ENCODE measurements around the gene MRPL51. TPM values are rescaled to one million over a fixed set of nuclear protein-coding genes. Genes with fewer than 3 reads are reported as not detected.

MRPL51 gene
- total RNA-seq, 1 donor from 2014 or later, result 202 TPM

DNA sequence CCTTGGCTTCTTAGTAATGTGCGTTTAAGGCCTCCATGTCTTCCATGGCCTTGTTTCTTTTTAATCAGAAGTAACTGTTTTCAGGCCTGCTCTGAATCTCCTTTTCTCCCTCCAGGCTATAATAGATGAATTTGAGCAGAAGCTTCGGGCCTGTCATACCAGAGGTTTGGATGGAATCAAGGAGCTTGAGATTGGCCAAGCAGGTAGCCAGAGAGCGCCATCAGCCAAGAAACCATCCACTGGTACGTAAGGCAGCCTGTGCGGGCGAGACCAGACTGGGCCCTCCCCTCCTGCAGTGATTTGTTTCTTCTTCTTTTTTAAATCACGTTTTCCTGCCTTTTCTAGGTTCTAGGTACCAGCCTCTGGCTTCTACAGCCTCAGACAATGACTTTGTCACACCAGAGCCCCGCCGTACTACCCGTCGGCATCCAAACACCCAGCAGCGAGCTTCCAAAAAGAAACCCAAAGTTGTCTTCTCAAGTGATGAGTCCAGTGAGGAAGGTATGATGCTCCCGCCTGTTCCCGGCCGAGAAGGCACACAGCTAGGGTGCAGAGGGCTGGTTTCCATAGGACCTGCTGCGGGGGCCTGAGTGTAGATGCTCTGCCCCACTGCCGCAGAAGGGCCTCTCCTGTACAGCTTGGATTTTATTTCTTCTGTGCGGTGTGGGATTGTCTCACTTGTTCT, 37.7 kb upstream of the MRPL51 start:
- H3K4me3 Mint-ChIP-seq (ENCODE audit: unreplicated experiment), result no peak overlapping the region
- Histone ChIP-seq H3K9me3 (ENCODE audit: insufficient read depth, low read depth, low read length) (no peaks in the 10 kb centered on the region), H3K27ac (ENCODE audit: low read depth, low read length) (no peak overlapping the region), H4K20me1 (ENCODE audit: insufficient read depth, low read length) (peaks cover 12% of the 10 kb centered on the region), H3K36me3 (ENCODE audit: insufficient read depth, low read length) (peaks cover 48% of the 10 kb centered on the region), H3K4me1 (ENCODE audit: insufficient read depth, low read length) (peaks cover 25% of the 10 kb centered on the region), H3K9ac (ENCODE audit: low read length) (no peak overlapping the region), H3K4me2 (ENCODE audit: low read length) (no peak overlapping the region), H3K79me2 (ENCODE audit: insufficient read depth, low read length) (peaks cover 14% of the 10 kb centered on the region), H2AFZ (ENCODE audit: low read depth, low read length) (no peak overlapping the region), H3K4me3 (ENCODE audit: insufficient read depth, low read depth, low read length) (no peak overlapping the region), H3K27me3 (ENCODE audit: insufficient read depth, low read length) (no peaks in the 10 kb centered on the region)
- DNase-seq (ENCODE audit: low read depth) (no peak), FAIRE-seq (no peak)
- peaks cover 25% of the 10 kb centered on the region for H3K4me1 Mint-ChIP-seq (ENCODE audit: low read depth, unreplicated experiment)
- H3K36me3 Mint-ChIP-seq (ENCODE audit: low read depth, unreplicated experiment), result peaks cover 30% of the 10 kb centered on the region
- H3K27me3 Mint-ChIP-seq (ENCODE audit: low read depth, unreplicated experiment), result no peaks in the 10 kb centered on the region
- TF ChIP-seq EZH2 (IDR thresholded peaks at IDR 0.05; ENCODE audit: insufficient read depth, low read length), result no peak
- TF ChIP-seq, protein P1, sequence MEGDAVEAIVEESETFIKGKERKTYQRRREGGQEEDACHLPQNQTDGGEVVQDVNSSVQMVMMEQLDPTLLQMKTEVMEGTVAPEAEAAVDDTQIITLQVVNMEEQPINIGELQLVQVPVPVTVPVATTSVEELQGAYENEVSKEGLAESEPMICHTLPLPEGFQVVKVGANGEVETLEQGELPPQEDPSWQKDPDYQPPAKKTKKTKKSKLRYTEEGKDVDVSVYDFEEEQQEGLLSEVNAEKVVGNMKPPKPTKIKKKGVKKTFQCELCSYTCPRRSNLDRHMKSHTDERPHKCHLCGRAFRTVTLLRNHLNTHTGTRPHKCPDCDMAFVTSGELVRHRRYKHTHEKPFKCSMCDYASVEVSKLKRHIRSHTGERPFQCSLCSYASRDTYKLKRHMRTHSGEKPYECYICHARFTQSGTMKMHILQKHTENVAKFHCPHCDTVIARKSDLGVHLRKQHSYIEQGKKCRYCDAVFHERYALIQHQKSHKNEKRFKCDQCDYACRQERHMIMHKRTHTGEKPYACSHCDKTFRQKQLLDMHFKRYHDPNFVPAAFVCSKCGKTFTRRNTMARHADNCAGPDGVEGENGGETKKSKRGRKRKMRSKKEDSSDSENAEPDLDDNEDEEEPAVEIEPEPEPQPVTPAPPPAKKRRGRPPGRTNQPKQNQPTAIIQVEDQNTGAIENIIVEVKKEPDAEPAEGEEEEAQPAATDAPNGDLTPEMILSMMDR (IDR thresholded peaks at IDR 0.05; ENCODE audit: insufficient read depth, low read depth, low read length), result no peak
- H3K27ac Mint-ChIP-seq (ENCODE audit: unreplicated experiment), result peak overlapping the region; percentile 99
- H3K9me3 Mint-ChIP-seq (ENCODE audit: unreplicated experiment), result no peaks in the 10 kb centered on the region

DNA sequence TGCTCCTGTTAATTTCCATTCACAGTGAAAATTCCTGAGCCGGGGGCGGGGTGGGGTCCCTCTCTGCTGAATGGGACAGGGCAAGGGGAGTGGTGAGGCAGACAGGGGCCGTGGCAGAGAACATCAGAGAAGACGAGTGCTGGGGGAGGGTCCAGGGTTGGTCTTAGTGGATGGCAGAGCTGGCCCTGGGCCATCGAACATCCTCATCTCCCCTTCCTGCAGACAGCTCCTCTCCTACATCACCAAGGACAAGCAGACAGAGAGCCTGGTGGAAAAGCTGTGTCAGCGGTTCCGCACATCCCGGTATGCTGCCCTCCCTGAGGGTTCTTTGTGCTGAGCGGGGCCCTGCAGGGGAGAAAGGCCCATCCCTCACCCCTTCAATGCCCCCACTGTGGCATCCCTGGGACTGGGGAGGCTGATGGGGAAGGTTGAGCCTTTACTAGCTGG, 36.3 kb upstream of the MRPL51 start:
- Mint-ChIP-seq H3K4me1 (ENCODE audit: low read depth, unreplicated experiment) (peaks cover 25% of the 10 kb centered on the region), H3K9me3 (ENCODE audit: unreplicated experiment) (no peaks in the 10 kb centered on the region), H3K27ac (ENCODE audit: unreplicated experiment) (peak overlapping the region; percentile 34), H3K27me3 (ENCODE audit: low read depth, unreplicated experiment) (no peaks in the 10 kb centered on the region), H3K4me3 (ENCODE audit: unreplicated experiment) (peak overlapping the region; percentile 66), H3K36me3 (ENCODE audit: low read depth, unreplicated experiment) (peaks cover 31% of the 10 kb centered on the region)
- Histone ChIP-seq H3K4me1 (ENCODE audit: insufficient read depth, low read length) (peaks cover 25% of the 10 kb centered on the region), H2AFZ (ENCODE audit: low read depth, low read length) (no peak overlapping the region), H3K4me3 (ENCODE audit: insufficient read depth, low read depth, low read length) (no peak overlapping the region), H3K9ac (ENCODE audit: low read length) (no peak overlapping the region), H3K4me2 (ENCODE audit: low read length) (no peak overlapping the region), H3K27ac (ENCODE audit: low read depth, low read length) (no peak overlapping the region), H3K9me3 (ENCODE audit: insufficient read depth, low read depth, low read length) (no peaks in the 10 kb centered on the region), H3K27me3 (ENCODE audit: insufficient read depth, low read length) (no peaks in the 10 kb centered on the region), H3K79me2 (ENCODE audit: insufficient read depth, low read length) (peaks cover under 1% of the 10 kb centered on the region), H3K36me3 (ENCODE audit: insufficient read depth, low read length) (peaks cover 59% of the 10 kb centered on the region), H4K20me1 (ENCODE audit: insufficient read depth, low read length) (no peaks in the 10 kb centered on the region)
- TF ChIP-seq, protein P1 (IDR thresholded peaks at IDR 0.05; ENCODE audit: insufficient read depth, low read depth, low read length), result no peak
- no peak for TF ChIP-seq EZH2 (IDR thresholded peaks at IDR 0.05; ENCODE audit: insufficient read depth, low read length)
- FAIRE-seq (no peak), DNase-seq (ENCODE audit: low read depth) (no peak)

All from astrocyte (in vitro differentiated cells and primary cell).